Fibroblast of pulmonary artery (primary cell): Measurements from ENCODE around the gene ZNF331.

Experiments
- DNase-seq: peaks from one replicate; pipeline ENCODE4 v3.0.0-alpha.2; 2010; ENCODE audit warnings: low read depth
- H3K4me3 ChIP-seq: replicated peaks from 2 replicates; pipeline ENCODE4 v1.5.1; 2011; ENCODE audit warnings: low read depth, mild to moderate bottlenecking, control low read depth, low read length, moderate library complexity
- TF ChIP-seq, protein P1 (sequence below): IDR thresholded peaks from 2 replicates; pipeline ENCODE4 v1.5.1; 2011; ENCODE audit warnings: mild to moderate bottlenecking, control low read depth, low read length, inconsistent platforms; ENCODE audit errors: missing control alignments

The ZNF331 gene

DNA sequence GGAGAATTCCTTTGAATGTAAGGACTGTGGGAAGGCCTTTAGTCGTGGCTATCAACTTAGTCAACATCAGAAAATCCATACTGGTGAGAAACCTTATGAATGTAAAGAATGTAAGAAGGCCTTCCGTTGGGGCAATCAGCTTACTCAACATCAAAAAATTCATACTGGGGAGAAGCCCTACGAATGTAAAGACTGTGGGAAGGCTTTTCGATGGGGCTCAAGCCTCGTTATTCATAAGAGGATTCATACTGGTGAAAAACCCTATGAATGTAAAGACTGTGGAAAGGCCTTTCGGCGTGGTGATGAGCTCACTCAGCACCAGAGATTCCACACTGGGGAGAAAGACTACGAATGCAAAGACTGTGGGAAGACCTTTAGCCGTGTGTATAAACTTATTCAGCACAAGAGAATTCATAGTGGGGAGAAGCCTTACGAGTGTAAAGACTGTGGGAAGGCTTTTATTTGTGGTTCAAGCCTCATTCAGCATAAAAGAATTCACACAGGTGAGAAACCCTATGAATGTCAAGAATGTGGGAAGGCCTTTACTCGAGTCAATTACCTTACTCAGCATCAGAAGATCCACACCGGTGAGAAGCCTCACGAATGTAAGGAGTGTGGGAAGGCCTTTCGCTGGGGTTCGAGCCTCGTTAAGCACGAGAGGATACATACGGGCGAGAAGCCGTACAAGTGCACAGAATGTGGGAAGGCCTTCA lies 39.2 kb downstream of the ZNF331 start:
- no peak overlapping the region for H3K4me3 ChIP-seq
- DNase-seq = no peak
- TF ChIP-seq, protein P1, sequence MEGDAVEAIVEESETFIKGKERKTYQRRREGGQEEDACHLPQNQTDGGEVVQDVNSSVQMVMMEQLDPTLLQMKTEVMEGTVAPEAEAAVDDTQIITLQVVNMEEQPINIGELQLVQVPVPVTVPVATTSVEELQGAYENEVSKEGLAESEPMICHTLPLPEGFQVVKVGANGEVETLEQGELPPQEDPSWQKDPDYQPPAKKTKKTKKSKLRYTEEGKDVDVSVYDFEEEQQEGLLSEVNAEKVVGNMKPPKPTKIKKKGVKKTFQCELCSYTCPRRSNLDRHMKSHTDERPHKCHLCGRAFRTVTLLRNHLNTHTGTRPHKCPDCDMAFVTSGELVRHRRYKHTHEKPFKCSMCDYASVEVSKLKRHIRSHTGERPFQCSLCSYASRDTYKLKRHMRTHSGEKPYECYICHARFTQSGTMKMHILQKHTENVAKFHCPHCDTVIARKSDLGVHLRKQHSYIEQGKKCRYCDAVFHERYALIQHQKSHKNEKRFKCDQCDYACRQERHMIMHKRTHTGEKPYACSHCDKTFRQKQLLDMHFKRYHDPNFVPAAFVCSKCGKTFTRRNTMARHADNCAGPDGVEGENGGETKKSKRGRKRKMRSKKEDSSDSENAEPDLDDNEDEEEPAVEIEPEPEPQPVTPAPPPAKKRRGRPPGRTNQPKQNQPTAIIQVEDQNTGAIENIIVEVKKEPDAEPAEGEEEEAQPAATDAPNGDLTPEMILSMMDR = no peak

DNA sequence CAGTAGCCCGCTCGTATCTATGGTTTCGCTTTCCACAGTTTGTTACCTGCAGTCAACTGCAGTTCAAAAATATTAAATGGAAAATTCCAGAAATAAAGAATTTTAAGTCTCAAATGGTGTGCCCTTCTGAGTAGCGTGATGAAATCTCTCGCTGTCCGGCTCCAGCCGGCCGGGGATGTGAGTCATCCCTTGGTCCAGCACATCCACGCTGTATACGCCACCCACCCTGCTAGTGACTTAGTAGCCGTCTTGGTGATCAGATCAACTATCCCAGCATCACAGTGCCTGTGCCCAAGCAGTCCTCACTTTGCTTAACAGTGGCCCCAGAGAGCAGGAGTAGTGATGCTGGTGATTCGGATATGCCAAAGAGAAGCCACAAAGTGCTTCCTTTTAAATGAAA lies 40.0 kb downstream of the ZNF331 start:
- TF ChIP-seq, protein P1 = no peak
- no peak overlapping the region for H3K4me3 ChIP-seq
- DNase-seq = no peak

DNA sequence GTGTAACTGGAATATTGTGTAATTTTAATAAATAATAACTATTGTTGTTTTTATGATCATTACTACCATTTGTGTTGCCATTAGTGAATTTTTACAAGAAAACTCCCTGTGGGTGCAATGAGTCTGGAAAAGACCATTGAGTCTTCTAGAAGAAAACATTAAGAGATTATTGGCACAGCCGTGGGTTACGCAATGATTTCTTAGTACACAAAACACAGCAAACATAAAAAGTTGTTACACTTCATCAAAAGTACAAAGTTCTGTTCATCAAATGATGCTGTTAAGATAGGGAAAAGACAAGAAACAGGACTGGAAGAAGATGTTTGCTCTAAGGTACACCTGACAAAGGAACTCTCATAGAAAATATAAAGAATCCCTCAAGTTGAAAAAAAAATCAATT lies 41.6 kb downstream of the ZNF331 start:
- TF ChIP-seq, protein P1 = no peak
- no peak for DNase-seq
- no peak overlapping the region for H3K4me3 ChIP-seq

DNA sequence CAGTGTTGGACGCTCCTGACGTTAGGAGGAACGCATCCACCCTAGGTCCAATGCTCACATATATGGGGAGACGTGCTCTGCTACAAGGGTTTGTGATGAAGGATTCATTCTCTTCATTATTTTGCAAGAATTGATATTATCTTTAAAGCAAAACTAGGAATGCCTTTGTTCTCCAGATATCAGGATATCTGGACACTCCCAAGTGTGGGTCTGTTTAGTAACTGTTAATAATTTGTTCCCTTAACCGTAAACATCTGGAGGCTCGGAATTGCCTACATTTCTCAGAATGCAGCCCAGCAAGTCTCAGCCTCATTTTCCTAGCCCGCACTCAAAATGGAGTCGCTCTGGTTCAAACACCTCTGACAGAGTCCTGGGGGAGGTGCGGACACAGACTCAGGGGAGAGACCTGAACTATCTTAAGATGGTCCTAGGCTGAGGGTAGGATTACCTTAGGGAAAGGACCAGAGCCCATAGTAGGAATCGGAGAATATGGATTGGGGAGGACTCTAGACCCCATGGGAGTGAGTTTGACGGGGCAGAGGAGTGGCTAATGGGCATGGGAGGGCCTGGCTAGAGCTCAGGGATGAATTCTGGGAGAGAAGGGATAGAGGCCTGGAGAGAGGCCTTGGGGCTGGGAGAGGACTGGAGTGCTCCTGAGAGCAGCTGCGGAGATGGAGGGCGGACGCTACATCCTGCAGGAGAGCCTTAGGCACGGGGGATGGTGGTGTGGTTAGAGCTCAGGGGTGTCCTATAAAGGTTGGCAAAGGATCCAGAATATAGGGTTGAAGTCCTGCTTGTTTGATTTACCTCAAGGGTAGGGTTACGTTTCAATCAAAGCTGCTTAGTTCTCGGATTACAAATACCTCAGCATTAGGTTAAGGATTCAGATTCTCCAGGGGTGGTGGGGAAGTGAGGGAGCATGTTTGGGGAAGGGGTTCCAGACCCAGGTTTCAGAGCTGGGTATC lies 43.2 kb downstream of the ZNF331 start:
- TF ChIP-seq, protein P1 = no peak
- H3K4me3 ChIP-seq = no peak overlapping the region
- no peak for DNase-seq

DNA sequence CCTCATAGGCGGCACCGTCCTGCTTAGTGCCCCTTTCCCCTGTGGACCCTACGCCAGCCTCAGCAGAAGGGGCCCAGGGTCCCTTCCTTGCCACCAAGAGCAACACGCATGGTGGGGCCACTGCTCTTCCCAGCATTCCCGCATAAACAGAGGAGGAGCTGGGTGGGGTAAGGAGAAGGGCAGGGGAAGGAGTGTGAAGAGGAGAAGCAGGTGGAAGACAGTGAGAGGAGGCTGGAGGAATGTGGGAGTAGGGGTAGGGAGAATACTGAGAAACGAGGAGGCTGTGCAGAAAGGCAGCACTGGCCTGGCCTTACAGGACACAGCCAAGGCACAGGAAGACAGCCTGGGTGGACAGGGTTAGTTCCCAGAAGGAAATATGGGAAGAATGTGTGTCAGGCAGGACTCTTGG lies 43.9 kb downstream of the ZNF331 start:
- no peak for DNase-seq
- H3K4me3 ChIP-seq = no peak overlapping the region
- TF ChIP-seq, protein P1 = no peak

DNA sequence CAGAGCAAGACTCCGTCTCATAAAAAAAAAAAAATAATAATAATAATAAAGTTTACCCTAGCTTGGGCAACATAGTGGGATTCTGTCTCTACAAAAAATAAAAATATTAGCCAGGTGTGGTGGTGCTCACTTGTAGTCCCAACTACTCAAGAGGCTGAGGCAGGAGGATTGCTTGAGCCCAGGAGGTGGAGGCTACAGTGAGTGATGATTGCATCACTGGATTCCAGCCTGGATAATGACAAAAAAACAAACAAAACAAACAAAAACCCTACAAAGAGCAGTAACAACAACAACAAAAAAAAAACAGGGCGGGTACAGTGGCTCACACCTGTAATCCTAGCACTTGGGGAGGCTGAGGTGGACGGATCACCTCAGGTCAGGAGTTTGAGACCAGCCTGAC lies 45.2 kb downstream of the ZNF331 start:
- no peak overlapping the region for H3K4me3 ChIP-seq
- no peak for DNase-seq
- TF ChIP-seq, protein P1 = no peak
